ENCODE data around the gene LAMA4.

Gene LAMA4

GRCh38 chr6:112268019-112268418 lies 13.7 kb upstream of the LAMA4 start:
- no peak overlapping the region for H3K4me3 ChIP-seq (ENCODE audit: insufficient read depth, low read length, poor library complexity, severe bottlenecking)
- no peaks in the 10 kb centered on the region for H3F3A ChIP-seq (ENCODE audit: insufficient read depth)
- H2AFZ ChIP-seq (ENCODE audit: low read depth, low read length, severe bottlenecking) = no peak overlapping the region
- TF ChIP-seq EZH2phosphoT487 (conservative IDR thresholded peaks at IDR 0.05; ENCODE audit: low read length) (no peak), CTCF (IDR thresholded peaks at IDR 0.05; ENCODE audit: insufficient read depth, low read length, poor library complexity, severe bottlenecking) (no peak)
- H3K79me2 ChIP-seq (ENCODE audit: insufficient read depth, low read length) = no peaks in the 10 kb centered on the region
- no peaks in the 10 kb centered on the region for H3K9me3 ChIP-seq (ENCODE audit: insufficient read depth, low read length)
- no peaks in the 10 kb centered on the region for H3K27me3 ChIP-seq (ENCODE audit: low read length)
- H3K4me2 ChIP-seq (ENCODE audit: low read depth, low read length, poor library complexity, severe bottlenecking) = no peak overlapping the region
- no peak overlapping the region for H3K27ac ChIP-seq (ENCODE audit: low read depth, low read length)
- H3K9me2 ChIP-seq (replicated peaks; ENCODE audit: insufficient read depth, low read length) = no peaks in the 10 kb centered on the region
- H3K9ac ChIP-seq (ENCODE audit: low read length) = no peak overlapping the region
- H3K36me3 ChIP-seq (ENCODE audit: low read length) = no peaks in the 10 kb centered on the region
- H4K20me1 ChIP-seq (ENCODE audit: low read depth, low read length) = no peaks in the 10 kb centered on the region

- H3F3A ChIP-seq (ENCODE audit: insufficient read depth) = no peaks in the 10 kb centered on the region
- TF ChIP-seq CTCF (IDR thresholded peaks at IDR 0.05; ENCODE audit: insufficient read depth, low read length, poor library complexity, severe bottlenecking) = no peak
- TF ChIP-seq EZH2phosphoT487 (conservative IDR thresholded peaks at IDR 0.05; ENCODE audit: low read length) = no peak
- H3K36me3 ChIP-seq (ENCODE audit: low read length) = no peaks in the 10 kb centered on the region
- H3K9me3 ChIP-seq (ENCODE audit: insufficient read depth, low read length) = no peaks in the 10 kb centered on the region
- H3K79me2 ChIP-seq (ENCODE audit: insufficient read depth, low read length) = no peaks in the 10 kb centered on the region
- H3K27me3 ChIP-seq (ENCODE audit: low read length) = no peaks in the 10 kb centered on the region
- H2AFZ ChIP-seq (ENCODE audit: low read depth, low read length, severe bottlenecking) = no peak overlapping the region
- H3K9ac ChIP-seq (ENCODE audit: low read length) = no peak overlapping the region
- no peaks in the 10 kb centered on the region for H4K20me1 ChIP-seq (ENCODE audit: low read depth, low read length)
- no peak overlapping the region for H3K4me2 ChIP-seq (ENCODE audit: low read depth, low read length, poor library complexity, severe bottlenecking)
- no peaks in the 10 kb centered on the region for H3K9me2 ChIP-seq (replicated peaks; ENCODE audit: insufficient read depth, low read length)
- H3K4me3 ChIP-seq (ENCODE audit: insufficient read depth, low read length, poor library complexity, severe bottlenecking) = no peak overlapping the region
- H3K27ac ChIP-seq (ENCODE audit: low read depth, low read length) = no peak overlapping the region
Measured at GRCh38 chr6:112266331-112266730, 12.0 kb upstream of the LAMA4 start.

- no peaks in the 10 kb centered on the region for H3K9me3 ChIP-seq (ENCODE audit: insufficient read depth, low read length)
Measured at GRCh38 chr6:112259337-112259675, 4.9 kb upstream of the LAMA4 start.

More at GRCh38 chr6:112259337-112259675, 4.9 kb upstream of the LAMA4 start:
- H3K36me3 ChIP-seq (ENCODE audit: low read length) = no peaks in the 10 kb centered on the region
- no peaks in the 10 kb centered on the region for H3K79me2 ChIP-seq (ENCODE audit: insufficient read depth, low read length)
- no peaks in the 10 kb centered on the region for H4K20me1 ChIP-seq (ENCODE audit: low read depth, low read length)
- no peaks in the 10 kb centered on the region for H3K9me2 ChIP-seq (replicated peaks; ENCODE audit: insufficient read depth, low read length)
- no peak overlapping the region for H2AFZ ChIP-seq (ENCODE audit: low read depth, low read length, severe bottlenecking)
- H3K4me3 ChIP-seq (ENCODE audit: insufficient read depth, low read length, poor library complexity, severe bottlenecking) = no peak overlapping the region
- no peak overlapping the region for H3K9ac ChIP-seq (ENCODE audit: low read length)
- H3K27me3 ChIP-seq (ENCODE audit: low read length) = no peaks in the 10 kb centered on the region
- TF ChIP-seq CTCF (IDR thresholded peaks at IDR 0.05; ENCODE audit: insufficient read depth, low read length, poor library complexity, severe bottlenecking) = no peak
- no peak for TF ChIP-seq EZH2phosphoT487 (conservative IDR thresholded peaks at IDR 0.05; ENCODE audit: low read length)
- H3K4me2 ChIP-seq (ENCODE audit: low read depth, low read length, poor library complexity, severe bottlenecking) = no peak overlapping the region
- no peaks in the 10 kb centered on the region for H3F3A ChIP-seq (ENCODE audit: insufficient read depth)
- no peak overlapping the region for H3K27ac ChIP-seq (ENCODE audit: low read depth, low read length)
